Hematopoietic multipotent progenitor cell treated with erythropoietin and hydrocortisone succinate and interleukin-3 and kit ligand, for 4 days (in vitro differentiated cells): Measurements from ENCODE around the gene RAB31.
"Not testable (repeated sequence)": the region's sequence is repeated elsewhere in the genome, so short reads cannot be mapped to it uniquely, and the experiment has no call there.

ENCODE experiments used
- DNase-seq: peaks from one replicate; pipeline ENCODE4 v3.0.0-alpha.2; 2015

Gene RAB31

DNA sequence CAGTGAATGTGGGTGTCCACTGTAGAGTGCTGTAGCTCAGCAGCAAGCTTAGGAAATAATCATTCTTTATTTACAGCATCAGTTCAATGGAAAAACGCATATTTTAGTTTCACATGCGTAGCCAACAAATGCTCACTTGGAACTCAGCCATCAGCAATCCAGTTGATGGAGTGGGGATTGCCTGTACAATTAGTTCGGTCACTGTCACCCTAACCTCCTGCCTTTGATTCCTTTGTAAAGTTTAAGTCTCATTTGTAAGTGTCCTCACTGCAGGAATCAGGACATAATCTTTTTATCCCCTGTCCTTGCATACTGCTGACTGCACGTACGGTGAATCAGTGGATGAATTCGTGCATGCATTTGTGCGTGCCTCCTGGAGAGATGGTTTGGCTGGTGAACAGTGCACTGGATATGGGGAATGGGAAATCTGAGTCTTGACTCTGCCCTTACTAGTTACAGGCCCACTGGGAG is 55.9 kb downstream of the RAB31 start:
- DNase-seq = no peak

DNA sequence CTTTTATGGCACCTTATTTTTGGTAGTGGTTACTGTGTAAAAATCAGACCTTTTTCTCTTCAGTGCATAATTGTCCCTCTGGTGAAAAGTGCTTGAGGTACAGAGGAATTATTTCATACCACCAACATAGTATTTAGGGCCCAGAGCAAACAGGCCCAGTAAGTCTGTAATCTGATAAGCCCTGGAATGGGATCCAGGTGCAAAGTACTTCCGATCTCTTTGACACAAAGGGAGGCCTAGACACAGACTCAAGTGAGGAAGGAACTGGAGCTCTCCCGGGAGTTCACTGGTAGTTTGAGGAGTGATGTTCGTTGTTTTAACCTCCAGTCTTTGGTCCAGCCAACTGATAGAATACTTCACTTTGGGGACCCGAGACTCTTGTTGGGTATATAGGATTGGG is 57.4 kb downstream of the RAB31 start:
- no peak for DNase-seq

DNA sequence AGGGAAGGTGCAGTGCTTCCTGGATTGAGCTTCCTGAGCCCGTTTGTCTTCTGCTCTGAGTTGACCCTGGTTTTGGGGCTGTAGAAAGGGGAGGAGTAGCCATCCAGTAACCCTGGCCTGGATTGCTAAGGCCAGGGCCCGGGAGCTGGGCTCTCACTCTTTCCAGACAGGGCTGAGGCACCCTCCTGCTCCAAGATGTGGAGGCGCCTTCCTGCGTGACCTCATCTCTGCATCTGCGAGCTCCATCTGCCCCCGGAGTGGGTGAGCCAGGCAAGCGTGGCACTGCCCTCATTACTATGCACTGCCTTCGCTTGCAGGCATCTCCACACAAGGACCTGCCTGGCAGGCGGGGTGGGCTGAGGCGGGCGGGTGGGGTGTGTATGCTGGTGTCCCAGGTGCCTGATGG is 58.0 kb downstream of the RAB31 start:
- no peak for DNase-seq

DNA sequence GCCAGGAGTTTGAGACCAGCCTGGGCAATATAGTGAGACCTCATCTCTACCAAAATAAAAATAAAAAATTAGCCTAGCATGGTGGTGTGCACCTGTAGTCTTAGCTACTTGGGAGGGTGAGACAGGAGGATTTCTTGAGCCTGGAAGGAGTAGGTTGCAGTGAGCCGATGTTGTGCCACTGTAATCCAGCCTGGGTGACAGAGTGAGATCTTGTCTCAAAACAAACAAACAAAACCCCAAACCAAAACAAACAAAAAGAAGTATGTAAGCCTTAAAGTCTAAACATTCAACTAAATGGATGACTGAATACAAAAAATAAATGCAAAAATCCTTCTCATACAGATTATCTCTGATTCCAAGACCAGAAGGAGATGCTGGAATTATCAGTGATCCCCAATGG is 58.6 kb downstream of the RAB31 start:
- no peak for DNase-seq

DNA sequence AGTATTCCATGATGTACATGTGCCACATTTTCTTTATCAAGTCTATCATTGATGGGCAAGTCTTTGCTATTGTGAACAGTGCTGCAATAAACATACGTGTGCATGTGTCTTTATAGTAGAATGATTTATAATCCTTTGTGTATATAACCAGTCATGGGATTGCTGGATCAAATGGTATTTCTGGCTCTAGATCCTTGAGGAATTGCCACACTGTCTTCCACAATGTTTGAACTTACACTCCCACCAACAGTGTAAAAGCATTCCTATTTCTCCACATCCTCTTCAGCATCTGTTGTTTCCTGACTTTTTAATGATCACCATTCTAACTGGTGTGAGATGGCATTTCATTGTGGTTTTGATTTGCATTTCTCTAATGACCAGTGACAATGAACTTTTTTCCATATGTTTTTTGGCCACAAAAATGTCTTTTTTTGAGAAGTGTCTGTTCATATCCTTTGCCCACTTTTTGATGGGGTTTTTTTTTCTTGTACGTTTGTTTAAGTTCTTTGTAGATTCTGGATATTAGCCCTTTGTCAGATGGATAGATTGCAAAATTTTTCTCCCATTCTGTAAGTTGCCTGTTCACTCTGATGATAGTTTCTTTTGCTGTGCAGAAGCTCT is 60.1 kb downstream of the RAB31 start:
- DNase-seq = not testable (repeated sequence)

DNA sequence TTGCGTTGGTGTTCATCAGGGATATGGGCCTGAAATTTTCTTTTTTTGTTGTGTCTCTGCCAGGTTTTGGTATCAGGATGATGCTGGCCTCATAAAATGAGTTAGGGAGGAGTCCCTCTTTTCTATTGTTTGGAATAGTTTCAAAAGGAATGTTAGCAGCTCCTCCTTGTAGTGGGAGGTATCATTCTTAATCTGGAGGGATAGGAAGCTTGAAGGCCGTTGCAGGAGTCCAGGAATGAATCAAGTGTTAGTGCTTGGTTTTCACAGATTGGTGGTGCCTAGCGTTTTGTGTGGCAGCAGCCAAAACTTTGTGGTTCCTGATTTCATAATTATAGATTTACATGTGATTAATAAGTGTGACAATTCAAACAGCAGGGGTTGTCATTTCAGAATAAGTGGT is 62.0 kb downstream of the RAB31 start:
- not testable (repeated sequence) for DNase-seq

DNA sequence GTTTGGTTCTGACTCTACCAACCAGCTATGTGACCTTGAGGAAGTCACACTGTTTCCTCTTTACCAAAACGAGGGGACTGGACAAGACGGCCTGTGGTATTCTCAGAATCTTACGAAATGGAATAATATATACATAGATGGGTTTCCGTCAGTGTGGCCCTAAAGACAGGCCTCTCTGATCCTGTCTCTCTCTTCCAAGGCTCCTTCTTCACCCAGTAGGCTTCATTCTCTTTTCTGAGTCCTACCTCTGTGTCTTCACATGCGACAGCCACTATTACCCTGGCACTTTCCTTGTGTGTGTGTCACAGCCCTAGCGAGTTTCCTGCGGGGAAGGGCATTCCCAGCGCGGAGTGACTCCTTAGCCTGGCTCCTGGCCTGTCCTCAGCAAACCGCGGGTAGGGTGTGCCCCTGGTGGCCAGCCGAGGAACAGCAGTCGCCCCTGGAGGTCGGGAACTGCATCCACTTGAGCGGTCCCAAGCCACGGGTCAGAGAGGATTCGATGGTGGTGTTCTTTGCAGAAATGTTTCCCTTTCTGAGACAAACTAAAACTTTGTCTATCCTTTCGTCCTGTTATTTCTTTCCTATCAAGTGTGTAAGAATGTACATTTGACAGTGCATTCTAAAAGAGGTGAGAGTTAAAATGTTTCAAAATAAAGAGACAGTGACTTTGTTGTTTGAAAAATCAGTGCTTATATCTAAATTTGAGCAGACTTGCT is 63.3 kb downstream of the RAB31 start:
- DNase-seq = peak; percentile 80

DNA sequence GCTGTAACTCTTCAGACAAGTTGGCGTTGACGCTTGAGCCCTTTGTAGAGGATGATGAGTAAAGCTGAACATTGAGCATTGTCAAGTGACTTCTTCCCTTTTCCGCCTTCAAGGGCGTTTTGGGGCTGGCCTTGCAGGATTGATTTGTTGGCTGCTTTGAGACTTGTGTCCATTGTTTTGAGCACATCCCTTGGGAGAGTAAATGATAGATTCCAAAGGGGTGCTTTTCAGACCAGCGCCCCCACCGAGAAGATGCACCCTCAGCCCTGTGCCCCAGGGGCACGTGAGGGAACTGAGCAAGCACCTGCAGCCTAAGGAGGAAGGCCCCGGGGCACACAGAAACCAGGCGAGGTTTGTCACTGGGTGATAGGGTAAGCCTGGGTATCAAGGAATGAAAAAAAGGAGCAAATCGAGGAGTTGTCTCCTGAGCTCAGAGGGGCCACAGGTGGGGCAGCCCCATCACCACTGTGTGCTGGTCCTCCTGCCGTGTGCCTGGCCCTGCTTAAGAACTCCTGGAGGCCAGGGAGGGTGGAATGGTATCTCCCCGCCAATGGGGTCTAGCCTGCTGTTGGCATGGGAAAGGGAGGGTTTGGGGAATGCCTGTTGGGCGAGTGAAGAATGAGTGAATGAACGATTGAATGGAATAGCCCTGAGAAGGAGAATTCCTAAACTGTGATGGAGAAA is 64.0 kb downstream of the RAB31 start:
- no peak for DNase-seq

DNA sequence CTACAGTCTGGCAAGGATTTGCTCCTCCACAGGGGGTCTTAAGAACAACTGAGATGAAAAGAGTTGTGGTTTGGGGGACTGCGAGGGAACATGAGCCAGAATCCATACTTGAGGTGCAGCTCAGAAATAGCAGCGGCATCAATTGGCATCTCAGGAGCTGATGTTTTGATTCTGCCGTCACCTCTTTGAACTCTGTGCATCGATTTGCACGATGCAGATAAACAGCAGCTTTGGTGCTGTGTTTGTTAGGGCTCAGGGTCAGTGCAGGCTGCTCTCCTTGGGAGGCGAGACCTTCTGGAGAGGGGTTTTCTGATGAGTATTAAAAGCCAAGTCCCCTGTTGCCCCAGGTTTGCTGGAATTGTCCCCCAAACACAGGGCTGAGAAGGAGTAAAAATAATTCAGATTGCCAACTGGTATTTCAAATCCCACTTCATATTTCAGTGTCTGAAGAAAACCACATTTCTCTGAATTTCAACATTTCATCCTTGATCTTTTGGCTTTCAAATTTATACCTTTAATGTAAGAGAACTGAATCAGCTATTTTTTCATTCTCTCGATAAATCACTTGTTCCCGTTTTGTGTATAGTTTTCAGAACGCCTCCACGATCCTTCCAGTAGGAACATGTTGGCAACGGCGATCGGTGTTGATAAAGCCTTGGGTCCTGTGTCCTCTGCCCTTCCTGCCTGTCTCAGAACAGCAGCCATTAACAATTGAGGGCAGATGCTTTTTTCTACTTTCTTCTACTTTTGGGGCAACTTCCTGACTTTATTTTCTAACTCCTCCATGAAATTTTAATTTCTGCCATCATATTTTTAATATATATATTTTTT is 65.0 kb downstream of the RAB31 start:
- DNase-seq = no peak

DNA sequence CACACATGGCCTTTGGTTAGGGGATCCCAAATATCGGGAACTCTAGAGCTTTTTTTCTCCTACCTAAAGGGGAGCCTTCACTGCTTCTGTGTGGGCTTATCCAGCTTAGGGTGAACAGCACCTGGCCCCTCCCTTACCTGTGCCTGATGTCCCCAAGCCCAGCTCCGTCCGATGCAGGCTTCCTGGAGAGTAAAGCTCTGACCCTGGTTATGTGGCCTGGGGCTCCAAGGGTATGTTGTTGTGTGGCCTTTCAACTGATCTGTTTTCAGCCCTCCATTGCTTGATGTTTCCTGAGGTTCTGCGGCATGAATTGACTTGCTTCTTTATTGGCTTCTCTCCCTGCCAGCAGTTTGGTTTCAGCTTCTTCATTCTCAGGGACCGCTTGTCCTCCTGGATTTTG is 66.0 kb downstream of the RAB31 start:
- DNase-seq = no peak

DNA sequence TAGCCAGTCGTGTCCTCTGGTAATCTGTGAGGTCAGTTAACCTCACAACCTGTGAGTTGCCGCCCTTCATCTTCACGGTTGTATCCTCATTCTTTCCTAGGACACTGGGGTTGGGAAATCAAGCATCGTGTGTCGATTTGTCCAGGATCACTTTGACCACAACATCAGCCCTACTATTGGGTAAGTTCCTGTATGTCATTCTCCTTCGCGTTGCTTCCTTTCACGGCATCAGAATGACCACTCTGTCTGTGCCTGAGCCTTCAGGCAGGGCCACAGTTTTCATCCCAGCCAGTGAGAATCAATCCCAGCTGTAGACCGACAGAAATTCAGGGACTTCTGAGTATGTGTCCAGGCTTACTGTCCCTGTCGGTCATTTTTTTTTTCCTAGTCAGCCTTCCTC is 67.1 kb downstream of the RAB31 start:
- DNase-seq = peak; percentile 48

DNA sequence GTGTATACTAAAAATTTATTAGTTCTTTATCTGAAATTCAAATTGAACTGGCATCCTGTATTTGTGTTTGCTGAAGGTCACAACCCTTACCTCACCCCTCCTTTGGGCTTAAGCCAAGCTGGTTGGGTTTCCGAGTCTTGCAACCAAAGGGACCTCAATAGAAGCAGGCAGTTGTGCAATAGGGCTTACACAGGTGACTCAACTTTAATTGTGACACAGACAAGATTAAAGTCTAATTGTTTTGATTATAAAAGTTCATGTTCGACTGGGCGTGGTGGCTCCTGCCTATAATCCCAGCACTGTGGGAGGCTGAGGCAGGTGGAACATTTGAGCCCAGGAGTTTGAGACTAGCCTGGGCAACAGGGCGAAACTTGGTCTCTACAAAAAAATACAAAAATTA is 71.5 kb downstream of the RAB31 start:
- DNase-seq = peak; percentile 73

DNA sequence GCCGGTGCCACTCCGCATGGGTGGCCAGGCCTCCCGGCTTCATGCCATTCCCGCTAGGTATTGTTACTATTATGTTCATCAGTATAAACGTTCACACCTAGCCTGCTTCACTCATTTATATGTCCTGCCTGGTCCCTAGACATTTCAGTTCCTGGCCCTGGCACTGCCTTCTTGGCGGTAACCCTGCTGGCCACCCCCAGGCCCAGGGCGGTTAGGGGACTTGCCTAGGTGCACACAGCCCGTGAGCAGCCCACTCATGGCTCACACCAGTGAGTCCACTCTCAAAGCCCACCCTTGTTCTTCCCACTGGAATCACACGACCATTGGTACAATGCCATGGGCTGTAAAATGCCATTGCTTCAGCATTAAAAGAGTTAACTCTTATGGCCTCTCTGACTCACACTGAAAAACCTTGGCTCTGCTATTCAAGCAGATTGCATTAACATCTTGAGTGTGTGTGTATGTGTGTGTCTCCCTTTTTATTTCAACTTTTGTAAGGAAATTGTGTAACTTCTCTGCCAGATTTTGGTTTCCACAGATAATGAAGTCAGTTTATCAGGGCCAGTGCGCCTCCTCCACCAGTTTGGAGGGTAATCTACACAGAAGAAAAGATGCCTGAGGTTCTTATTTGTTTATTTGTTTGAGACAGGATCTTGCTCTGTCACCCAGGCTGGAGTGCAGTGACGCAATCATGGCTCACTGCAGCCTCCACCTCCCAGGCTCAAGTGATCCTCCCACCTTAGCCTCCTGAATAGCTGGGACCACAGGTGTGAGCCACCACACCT is 74.2 kb downstream of the RAB31 start:
- peak; percentile 87 for DNase-seq

DNA sequence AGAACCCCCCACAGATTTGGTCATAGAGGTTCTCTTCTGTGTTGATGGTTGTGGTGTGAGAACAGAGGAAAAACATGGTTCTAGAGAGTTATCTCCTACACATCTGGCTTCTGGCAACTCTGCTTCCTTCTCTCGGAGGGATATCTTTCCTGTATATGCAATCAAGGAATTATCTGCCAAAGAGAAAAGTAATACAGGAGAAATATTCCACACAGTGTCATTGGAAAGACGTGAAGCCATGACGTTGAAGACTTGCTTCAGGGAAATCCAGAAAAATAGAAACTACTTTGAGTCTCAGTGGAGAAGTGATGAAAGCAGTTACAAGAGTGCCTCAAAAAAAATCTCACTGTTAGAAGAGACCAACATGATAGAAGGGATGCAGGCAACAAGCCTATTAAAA is 78.5 kb downstream of the RAB31 start:
- no peak for DNase-seq

DNA sequence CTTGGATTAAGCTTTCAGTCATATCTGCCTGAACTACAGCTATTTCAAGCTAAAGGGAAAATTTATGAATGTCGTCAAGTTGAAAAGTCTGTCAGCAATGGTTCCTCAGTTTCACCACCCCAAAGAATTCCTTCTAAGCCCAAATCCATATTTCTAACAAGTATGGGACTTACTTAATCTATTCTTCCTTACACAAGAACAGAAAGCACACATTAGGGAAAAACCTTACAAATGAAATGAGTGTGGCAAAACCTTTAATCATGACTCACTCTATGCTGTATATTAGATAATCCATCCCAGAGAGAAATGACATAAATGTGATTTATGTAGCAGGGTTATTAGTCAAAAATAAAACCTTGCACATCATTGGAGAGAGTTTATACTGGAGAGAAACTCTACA is 78.9 kb downstream of the RAB31 start:
- DNase-seq = no peak

DNA sequence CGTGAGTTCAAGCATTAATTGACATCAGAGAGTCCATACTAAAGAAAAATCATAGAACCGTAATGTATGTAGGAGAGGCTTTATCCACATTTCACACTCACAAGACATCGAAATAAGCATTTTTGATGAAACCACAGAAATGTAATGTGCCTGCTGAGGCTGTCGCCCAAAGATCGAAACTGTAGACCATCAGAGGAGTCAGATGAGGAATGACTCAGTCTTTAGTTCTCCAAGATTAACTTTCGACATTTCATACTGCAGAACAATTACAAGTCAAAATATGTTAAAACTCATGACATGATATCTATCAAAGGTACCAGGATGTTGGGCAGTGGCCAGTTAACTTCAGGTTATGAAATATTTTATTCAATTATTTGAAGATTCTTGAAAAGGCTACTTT is 79.6 kb downstream of the RAB31 start:
- DNase-seq = peak; percentile 26

DNA sequence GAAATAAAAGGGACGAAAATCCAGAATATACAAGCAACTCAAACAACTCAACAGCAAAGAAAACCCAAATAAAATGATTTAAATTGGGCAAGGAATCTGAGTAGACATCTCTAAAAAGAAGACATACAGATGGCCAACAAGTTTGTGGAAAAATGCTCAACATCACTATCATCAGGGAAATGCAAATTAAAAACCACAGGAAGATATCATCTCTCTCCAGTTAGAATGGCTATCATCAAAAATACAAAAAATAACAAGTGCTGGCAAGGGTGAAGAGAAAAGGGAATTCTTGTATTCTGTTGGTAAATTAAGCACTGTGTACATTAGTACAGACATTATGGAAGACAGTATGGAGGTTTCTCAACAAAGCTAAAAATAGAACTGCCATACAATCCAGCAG is 80.0 kb downstream of the RAB31 start:
- DNase-seq = no peak

DNA sequence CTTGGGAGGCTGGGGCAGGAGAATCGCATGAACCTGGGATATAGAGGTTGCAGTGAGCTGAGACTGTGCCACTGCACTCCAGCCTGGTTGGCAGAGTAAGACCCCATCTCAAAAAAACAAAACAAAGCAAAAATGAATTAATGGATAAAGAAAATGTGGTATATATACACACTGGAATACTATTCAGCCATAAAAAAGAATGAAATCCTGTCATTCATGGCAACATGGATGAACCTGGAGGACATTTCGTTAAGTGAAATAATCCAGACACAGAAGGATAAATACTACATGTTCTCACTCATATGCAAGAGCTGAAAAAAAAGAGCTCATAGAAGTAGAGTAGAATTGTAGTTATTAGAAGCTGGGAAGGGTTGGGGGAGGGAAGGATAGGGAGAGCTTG is 80.8 kb downstream of the RAB31 start:
- DNase-seq = no peak

DNA sequence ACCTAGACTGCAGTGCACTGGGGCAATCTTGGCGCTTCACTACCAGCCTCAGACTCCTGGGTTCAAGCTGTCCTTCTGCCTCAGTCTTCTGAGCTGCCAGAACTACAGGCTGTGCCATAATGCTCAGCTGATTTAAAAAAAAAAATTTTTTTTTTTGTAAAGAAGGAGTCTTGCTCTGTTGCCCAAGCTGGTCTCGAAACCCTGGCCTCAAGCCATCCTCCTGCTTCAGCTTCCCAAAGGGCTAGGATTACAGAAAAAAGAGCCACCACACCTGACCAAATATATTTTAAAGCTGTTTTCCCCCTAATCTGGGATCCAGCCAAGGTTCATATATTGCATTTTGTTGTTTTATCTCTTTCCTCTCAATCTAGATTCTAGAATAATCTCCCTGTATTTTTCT is 82.2 kb downstream of the RAB31 start:
- DNase-seq = no peak

DNA sequence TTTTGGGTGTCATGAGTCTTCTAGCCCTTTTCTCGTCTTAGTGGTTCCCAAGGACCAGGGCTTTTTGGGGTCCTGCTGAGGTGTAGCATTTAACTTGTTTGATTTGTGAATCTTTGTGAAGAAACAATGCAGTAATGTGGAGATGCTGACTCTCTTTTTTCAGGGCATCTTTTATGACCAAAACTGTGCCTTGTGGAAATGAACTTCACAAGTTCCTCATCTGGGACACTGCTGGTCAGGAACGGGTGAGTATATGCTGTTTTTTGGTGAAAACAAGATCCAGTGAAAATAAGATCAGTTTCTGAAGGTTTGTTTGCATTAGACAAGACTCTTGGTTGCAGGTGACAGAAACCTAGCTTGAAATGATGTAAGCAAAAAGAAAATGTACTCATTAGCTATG is 83.9 kb downstream of the RAB31 start:
- DNase-seq = no peak

DNA sequence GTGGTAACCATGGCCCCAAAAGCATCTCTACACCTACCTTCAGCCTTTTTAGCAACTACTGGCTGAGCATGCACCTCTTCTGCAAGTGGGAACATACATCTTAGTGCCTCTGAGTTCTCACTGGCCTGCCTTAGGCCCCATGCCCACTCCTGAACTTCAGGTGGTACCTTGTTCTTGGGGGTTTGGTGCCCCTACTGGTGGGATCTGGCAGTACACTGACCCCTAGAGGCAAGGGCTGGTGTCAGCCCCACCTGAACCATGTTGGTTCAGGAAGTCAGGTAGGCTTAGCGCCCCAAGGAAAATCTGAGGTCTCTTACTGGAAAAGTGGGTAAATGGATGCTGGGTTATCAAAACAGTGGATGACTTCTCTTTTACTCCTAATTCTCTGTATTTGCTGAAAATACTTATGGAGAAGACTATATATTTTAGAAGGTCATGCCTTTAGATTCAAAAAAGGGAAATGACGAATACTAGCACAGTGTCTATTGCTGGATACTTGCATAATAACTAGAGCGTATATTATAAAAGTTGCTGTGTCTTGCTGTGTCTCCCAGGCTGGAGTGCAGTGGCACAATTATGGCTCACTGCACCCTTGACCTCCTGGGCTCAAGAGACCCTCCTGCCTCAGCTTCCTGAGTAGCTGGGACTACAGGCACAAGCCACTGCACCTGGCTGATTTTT is 84.6 kb downstream of the RAB31 start:
- DNase-seq = peak; percentile 61

DNA sequence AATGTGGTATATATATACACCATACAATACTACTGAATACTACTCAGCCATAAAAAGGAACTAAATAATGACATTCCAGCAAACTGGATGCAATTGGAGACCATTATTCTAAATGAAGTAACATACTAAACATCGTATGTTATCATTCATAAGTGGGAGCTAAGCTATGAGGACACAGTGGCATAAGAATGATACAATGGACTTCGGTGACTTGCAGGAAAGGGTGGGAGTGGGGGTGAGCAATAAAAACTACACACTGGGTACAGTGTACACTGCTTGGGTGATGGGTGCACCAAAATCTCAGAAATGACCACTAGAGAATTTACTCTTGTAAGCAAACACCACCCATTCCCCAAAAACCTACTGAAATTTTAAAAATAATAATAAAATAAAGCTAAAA is 87.9 kb downstream of the RAB31 start:
- DNase-seq = no peak
